DMS53 (cell line): ENCODE measurements around the gene MUC5B.

ENCODE experiments used
- DNase-seq: peaks from one replicate; lab custom pipeline; 2025; lab: John Stamatoyannopoulos, UW

Gene MUC5B

GRCh38 chr11:1285876-1286275, 63.0 kb downstream of the MUC5B start:
- no peak for DNase-seq

GRCh38 chr11:1287928-1288327, 65.1 kb downstream of the MUC5B start:
- DNase-seq, result no peak

GRCh38 chr11:1288426-1289151, 65.7 kb downstream of the MUC5B start:
- DNase-seq, result no peak

- DNase-seq, result no peak
These were observed 66.5 kb downstream of the MUC5B start for GRCh38 chr11:1289211-1289935.

- no peak for DNase-seq
These were observed 67.5 kb downstream of the MUC5B start for GRCh38 chr11:1290052-1291040.

- DNase-seq, result no peak
These were observed 68.6 kb downstream of the MUC5B start for GRCh38 chr11:1291295-1292017.

- DNase-seq, result no peak
These were observed 69.3 kb downstream of the MUC5B start for GRCh38 chr11:1292018-1292643.

- DNase-seq, result no peak
These were observed 70.1 kb downstream of the MUC5B start for GRCh38 chr11:1292644-1293618.

- DNase-seq, result peak; percentile 59
These were observed 70.8 kb downstream of the MUC5B start for GRCh38 chr11:1293619-1294015.

- DNase-seq, result no peak
These were observed 72.2 kb downstream of the MUC5B start for GRCh38 chr11:1295086-1295485.

GRCh38 chr11:1295591-1295990, 72.7 kb downstream of the MUC5B start:
- DNase-seq, result no peak

GRCh38 chr11:1296287-1296686, 73.4 kb downstream of the MUC5B start:
- no peak for DNase-seq

GRCh38 chr11:1297011-1297575, 74.2 kb downstream of the MUC5B start:
- DNase-seq, result no peak

GRCh38 chr11:1297576-1298473, 75.0 kb downstream of the MUC5B start:
- DNase-seq, result no peak

GRCh38 chr11:1298695-1299492, 76.0 kb downstream of the MUC5B start:
- peak; percentile 46 for DNase-seq

- no peak for DNase-seq
These were observed 76.8 kb downstream of the MUC5B start for GRCh38 chr11:1299621-1300020.

GRCh38 chr11:1300121-1300520, 77.3 kb downstream of the MUC5B start:
- DNase-seq, result no peak
